Fibroblast of skin of back (primary cell): ENCODE results near the gene AHSG.

Experiments used
- DNase-seq: peaks from one replicate; pipeline ENCODE4 v3.0.0-alpha.2; 2013

The AHSG gene

GRCh38 chr3:186643493-186643892, 30.6 kb downstream of the AHSG start:
- no peak for DNase-seq

DNA sequence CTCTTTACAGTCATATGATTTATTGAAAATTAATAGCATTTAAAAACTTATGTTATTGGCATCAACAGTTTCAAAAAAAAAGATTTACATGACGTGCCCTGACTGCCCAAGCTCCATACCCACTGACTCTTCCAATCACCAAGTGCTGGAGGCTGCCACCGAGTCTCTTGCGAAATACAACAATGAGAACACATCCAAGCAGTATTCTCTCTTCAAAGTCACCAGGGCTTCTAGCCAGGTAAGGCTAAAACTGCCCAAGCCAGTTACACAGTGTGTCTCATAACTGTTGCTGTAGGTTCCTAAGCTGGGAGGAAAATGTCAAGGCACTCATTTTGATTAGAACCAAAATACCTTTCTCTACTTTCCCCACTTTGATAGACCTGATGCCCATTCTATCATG, 31.8 kb downstream of the AHSG start:
- no peak for DNase-seq

DNA sequence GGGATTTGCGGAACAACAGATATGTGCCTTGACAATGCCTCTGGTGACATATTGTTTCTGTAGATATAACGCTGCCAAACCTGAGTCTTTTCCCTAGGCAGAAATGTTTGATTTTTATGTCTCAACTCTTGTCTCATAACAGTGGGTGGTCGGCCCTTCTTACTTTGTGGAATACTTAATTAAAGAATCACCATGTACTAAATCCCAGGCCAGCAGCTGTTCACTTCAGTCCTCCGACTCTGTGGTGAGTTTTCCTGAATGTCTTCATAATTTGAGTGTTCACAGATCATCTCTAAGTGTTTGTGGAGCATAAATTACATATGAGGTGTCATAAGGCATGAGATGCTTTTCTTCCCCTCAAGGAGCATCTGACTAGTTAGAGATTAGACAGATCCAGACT, 33.2 kb downstream of the AHSG start:
- no peak for DNase-seq

- DNase-seq = no peak
These were observed 34.0 kb downstream of the AHSG start for GRCh38 chr3:186646841-186647240.

DNA sequence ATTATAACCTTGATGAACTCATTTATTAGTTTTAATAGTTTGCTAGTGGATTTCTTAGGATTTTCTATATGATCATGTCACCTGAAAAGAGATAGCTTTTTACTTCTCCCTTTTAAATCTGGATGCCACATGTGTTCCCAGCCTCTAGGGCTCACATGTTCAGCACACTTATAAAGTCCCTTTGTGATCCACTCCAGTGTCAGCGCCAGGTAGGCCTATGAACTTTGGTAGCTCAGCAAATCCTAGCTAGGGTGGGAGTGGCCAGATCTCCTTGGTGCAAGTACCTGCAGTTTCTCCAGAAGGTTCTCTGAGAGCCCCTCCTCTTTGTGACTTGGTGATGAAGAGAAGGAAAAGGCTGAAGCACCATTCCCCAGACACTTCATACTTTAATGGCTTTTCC, 36.0 kb downstream of the AHSG start:
- no peak for DNase-seq

GRCh38 chr3:186651678-186652215, 38.9 kb downstream of the AHSG start:
- DNase-seq = no peak

GRCh38 chr3:186653080-186653707, 40.3 kb downstream of the AHSG start:
- DNase-seq = no peak

DNA sequence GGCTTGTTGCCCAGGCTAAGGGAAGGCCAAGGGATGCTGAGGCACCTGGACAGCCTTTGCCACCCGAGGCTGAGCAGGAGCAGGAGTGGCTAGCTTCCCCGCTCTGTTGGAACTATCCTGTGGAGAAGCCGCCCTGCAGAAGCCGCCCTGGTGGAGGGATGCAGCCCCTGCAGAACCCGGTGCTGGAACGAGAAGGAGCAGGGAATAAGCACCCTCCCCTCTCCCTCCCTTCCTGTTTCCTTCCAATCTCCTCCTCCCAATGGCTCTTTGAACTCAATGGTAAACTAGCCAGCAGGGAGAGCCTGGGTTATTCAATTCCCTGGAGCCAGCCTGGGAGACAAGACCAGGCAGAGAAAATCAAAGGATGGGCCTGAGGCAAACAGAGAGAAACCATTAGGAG, 41.1 kb downstream of the AHSG start:
- no peak for DNase-seq

DNA sequence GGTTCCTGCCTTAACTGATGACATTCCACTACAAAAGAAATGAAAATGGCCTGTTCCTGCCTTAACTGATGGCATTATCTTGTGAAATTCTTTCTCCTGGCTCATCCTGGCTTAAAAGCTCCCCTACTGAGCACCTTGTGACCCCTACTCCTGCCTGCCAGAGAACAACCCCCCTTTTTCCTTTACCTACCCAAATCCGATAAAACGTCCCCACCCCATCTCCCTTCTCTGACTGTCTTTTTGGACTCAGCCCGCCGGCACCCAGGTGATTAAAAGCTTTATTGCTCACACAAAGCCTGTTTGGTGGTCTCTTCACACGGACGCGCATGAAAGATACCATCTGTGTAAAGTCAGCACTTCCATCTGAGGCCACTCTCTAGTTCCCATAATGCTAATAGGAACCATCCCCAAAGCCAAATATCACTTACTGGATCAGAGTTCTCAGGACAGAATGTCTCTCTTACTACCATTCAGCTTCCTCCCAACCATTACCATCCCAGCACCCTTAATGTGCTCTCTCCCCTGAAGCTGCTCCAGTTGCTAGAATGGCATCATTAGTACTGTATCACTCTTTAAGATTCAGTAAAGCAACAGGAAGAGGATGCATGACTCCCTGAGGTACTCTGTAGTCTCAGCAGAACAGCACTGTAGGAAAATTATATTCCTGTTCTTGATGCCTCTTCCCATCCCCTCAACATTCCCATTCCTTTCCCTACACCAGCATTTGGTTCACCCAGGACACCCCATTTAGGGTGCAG, 50.7 kb downstream of the AHSG start:
- no peak for DNase-seq

- no peak for DNase-seq
These were observed 51.2 kb downstream of the AHSG start for GRCh38 chr3:186664119-186664495.

DNA sequence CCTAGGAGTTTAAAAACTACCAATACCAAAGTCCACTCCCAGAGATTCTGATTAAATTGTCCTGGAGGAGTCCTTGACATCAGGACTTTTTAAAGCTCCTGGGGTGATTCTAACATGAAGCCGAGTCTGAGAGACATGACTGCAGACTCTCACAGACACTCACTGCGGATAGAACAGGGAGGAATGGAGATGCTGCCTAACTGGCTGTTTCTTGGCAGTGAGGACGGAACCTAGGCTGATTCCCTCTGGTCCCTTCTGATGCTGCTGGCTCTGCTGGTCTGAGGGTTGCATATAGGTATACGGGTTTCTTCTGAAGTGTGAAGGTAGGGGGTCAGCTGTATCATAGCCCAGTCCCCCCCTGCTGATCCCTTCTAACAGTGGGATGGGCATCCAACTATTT, 51.6 kb downstream of the AHSG start:
- DNase-seq = no peak

GRCh38 chr3:186665625-186666188, 52.8 kb downstream of the AHSG start, which contains the start of gene HRG:
HRG (plus strand) TSS chr3:186666014; CDS start chr3:186666032, 18 bp downstream.
- DNase-seq = no peak

- DNase-seq = no peak
These were observed 55.6 kb downstream of the AHSG start for GRCh38 chr3:186668426-186668825.

DNA sequence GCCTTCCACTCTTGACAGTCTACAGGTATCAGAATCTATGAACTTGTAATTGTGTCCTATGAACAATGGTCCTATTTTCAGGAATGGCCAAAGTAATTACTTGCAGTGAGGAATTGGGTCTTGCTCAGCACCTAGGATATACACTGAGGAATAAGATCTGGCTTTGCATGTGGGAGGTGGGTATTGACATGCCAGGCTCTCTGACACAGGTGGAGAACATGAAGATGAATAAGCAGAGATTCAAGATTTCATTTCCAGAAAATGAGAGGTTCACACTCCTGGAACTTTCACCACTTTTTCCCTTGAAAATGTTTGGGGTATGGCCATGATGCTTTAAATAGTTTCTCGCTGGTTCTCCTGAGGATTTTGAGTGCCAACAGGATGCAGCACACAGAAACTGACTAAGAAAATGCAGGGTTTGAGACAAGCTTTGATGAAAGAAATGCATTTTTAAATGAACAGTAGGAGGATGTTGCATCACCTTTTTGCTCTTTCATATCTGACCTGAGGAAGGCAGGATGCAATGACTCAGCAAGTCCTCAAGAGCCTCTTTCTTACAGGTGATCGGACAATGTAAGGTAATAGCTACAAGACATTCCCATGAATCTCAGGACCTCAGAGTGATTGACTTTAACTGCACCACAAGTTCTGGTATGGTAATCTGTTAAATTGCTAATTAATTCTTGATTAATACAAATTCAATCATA, 56.7 kb downstream of the AHSG start:
- DNase-seq = no peak

GRCh38 chr3:186670155-186670554, 57.3 kb downstream of the AHSG start:
- no peak for DNase-seq
